Measurements from ENCODE around the gene HERC3.
"Not testable (repeated sequence)": the region's sequence is repeated elsewhere in the genome, so short reads cannot be mapped to it uniquely, and the experiment has no call there.

The HERC3 gene

GRCh38 chr4:88606832-88607231, 14.6 kb downstream of the HERC3 start:
- DNase-seq (ENCODE audit: extremely low read depth, low read depth) = no peak
- TF ChIP-seq CTCF (IDR thresholded peaks at IDR 0.05; ENCODE audit: low read depth, low read length) = no peak

GRCh38 chr4:88609387-88609786, 17.1 kb downstream of the HERC3 start:
- DNase-seq (ENCODE audit: extremely low read depth, low read depth) = no peak
- TF ChIP-seq CTCF (IDR thresholded peaks at IDR 0.05; ENCODE audit: low read depth, low read length) = no peak

GRCh38 chr4:88609794-88610193, 17.5 kb downstream of the HERC3 start:
- not testable (repeated sequence) for DNase-seq (ENCODE audit: extremely low read depth, low read depth)

GRCh38 chr4:88610771-88611170, 18.5 kb downstream of the HERC3 start:
- DNase-seq (ENCODE audit: extremely low read depth, low read depth) = peak; percentile 34
- no peak for TF ChIP-seq CTCF (IDR thresholded peaks at IDR 0.05; ENCODE audit: low read depth, low read length)

- DNase-seq (ENCODE audit: extremely low read depth, low read depth) = no peak
These were observed 21.2 kb downstream of the HERC3 start for GRCh38 chr4:88613417-88613875.

GRCh38 chr4:88614058-88614457, 21.8 kb downstream of the HERC3 start:
- TF ChIP-seq CTCF (IDR thresholded peaks at IDR 0.05; ENCODE audit: low read depth, low read length) = no peak
- DNase-seq (ENCODE audit: extremely low read depth, low read depth) = no peak

More at GRCh38 chr4:88613417-88613875, 21.2 kb downstream of the HERC3 start:
- TF ChIP-seq CTCF (IDR thresholded peaks at IDR 0.05; ENCODE audit: low read depth, low read length) = no peak

- no peak for TF ChIP-seq CTCF (IDR thresholded peaks at IDR 0.05; ENCODE audit: low read depth, low read length)
- DNase-seq (ENCODE audit: extremely low read depth, low read depth) = peak; percentile 52
These were observed 24.2 kb downstream of the HERC3 start for GRCh38 chr4:88616275-88617150.
